Astrocyte of the cerebellum (primary cell): ENCODE results near the gene GCM1.

Source experiments
- DNase-seq: peaks from one replicate; pipeline ENCODE4 v3.0.0-alpha.2; 2011; ENCODE audit warnings: low read depth
- H3K4me3 ChIP-seq: 2 replicates; pipeline ENCODE4 v1.5.1; 2011; ENCODE audit warnings: mild to moderate bottlenecking, low read depth, low read length, moderate library complexity
- CTCF ChIP-seq: IDR thresholded peaks from 2 replicates; pipeline ENCODE4 v1.5.1; 2012; ENCODE audit warnings: low read length, low read depth, moderate library complexity, mild to moderate bottlenecking; ENCODE audit errors: missing control alignments
- in situ Hi-C: cut with HindIII; loops from 2 replicates; pipeline ENCODE4 v1.10.0; 2017; ENCODE audit warnings: low sequenced_read_pairs

The GCM1 gene

GRCh38 chr6:53103993-53104675 is 44.5 kb downstream of the GCM1 start:
- in situ Hi-C loops, result no loop called here
- no peak for DNase-seq

GRCh38 chr6:53101006-53101405 is 47.6 kb downstream of the GCM1 start:
- no peak for TF ChIP-seq CTCF
- H3K4me3 ChIP-seq, result no peak overlapping the region
- in situ Hi-C loops, result no loop called here
- no peak for DNase-seq

More at GRCh38 chr6:53103993-53104675, 44.5 kb downstream of the GCM1 start:
- no peak for TF ChIP-seq CTCF
- H3K4me3 ChIP-seq, result no peak overlapping the region

- no peak for DNase-seq
- in situ Hi-C loops, result no loop called here
- TF ChIP-seq CTCF, result no peak
- no peak overlapping the region for H3K4me3 ChIP-seq
Measured at GRCh38 chr6:53100561-53100960, 48.1 kb downstream of the GCM1 start.

- in situ Hi-C loops, result no loop called here
Measured at GRCh38 chr6:53095716-53096115, 52.9 kb downstream of the GCM1 start.

GRCh38 chr6:53095270-53095669 is 53.4 kb downstream of the GCM1 start:
- H3K4me3 ChIP-seq, result no peak overlapping the region
- in situ Hi-C loops, result no loop called here
- DNase-seq, result no peak
- no peak for TF ChIP-seq CTCF

More at GRCh38 chr6:53095716-53096115, 52.9 kb downstream of the GCM1 start:
- H3K4me3 ChIP-seq, result no peak overlapping the region
- no peak for DNase-seq
- no peak for TF ChIP-seq CTCF

- TF ChIP-seq CTCF, result no peak
- no peak overlapping the region for H3K4me3 ChIP-seq
- in situ Hi-C loops, result no loop called here
- DNase-seq, result no peak
Measured at GRCh38 chr6:53090576-53090975, 58.1 kb downstream of the GCM1 start.
